GM21381 (cell line): Measurements from ENCODE around the gene SPATA7.
"Not testable (repeated sequence)": the region's sequence is repeated elsewhere in the genome, so short reads cannot be mapped to it uniquely, and the experiment has no call there.

Experiments used
- ATAC-seq: cut with Tn5 transposase; IDR thresholded peaks from one replicate; pipeline ENCODE4 v1.9.1; 2021; ENCODE audit warnings: mild to moderate bottlenecking, moderate library complexity; ENCODE audit not compliant: unreplicated experiment

Gene SPATA7, protein sequence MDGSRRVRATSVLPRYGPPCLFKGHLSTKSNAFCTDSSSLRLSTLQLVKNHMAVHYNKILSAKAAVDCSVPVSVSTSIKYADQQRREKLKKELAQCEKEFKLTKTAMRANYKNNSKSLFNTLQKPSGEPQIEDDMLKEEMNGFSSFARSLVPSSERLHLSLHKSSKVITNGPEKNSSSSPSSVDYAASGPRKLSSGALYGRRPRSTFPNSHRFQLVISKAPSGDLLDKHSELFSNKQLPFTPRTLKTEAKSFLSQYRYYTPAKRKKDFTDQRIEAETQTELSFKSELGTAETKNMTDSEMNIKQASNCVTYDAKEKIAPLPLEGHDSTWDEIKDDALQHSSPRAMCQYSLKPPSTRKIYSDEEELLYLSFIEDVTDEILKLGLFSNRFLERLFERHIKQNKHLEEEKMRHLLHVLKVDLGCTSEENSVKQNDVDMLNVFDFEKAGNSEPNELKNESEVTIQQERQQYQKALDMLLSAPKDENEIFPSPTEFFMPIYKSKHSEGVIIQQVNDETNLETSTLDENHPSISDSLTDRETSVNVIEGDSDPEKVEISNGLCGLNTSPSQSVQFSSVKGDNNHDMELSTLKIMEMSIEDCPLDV

DNA sequence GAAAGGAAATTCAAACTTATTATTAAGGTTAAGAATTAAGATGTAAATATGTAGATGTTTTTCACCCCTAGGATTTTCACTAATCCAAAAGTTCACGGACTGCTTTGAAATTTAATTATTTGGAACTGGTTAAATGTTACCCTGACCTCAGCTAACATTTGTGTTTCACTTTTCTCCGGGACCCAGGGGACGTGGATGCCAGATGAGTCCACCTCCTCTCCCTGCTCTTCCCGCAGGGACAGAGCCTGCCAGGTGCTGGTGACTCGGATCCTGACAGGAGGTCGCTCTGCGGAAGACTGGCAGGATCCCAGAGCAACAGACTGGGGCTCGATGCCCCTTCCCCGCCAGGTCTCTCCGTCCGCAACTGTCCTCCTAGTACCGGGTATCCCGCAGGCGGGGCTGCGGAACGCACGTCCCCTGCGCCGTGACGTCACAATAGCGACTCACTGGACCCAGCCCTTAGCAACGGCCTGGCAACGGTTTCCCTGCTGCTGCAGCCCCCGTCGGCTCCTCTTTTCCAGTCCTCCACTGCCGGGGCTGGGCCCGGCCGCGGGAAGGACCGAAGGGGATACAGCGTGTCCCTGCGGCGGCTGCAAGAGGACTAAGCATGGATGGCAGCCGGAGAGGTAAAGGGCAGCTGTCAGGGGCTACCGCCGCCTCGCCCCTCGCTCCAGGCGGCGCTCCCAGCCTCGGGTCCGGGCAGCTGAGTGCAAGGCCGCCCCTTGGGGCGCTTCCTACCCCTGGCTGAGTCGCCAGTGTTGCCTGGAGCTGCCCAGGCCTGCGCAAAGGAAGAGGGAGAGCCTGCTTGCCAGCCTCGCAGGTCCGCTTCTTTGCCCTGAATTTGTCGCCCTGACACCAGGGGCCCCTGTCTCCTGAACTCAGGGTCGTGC lies at the start of gene SPATA7:
TSS of gene SPATA7 (plus strand) at position 446 of the 890 bp plus-strand sequence. CDS start at position 608, 162 bp downstream.
- ATAC-seq, result peak; percentile 100

DNA sequence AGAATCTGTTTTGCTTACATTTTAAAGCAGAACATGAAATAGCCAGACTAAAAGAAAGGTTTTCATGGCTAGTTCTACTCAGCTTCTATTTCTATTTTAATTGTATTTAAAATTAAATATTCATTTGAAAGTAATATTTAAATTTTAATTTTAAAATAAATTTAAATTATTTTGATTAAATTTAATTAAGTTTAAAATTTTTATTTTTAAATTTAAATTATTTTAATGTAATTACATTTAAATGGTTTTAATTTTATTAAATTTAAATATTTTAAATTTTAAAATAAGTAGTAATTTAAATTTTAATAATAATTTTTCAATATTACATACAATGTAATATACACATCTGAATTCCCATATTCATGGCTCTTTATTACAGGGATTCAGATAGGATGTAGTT lies 45.1 kb upstream of the SPATA7 start:
- ATAC-seq, result no peak

DNA sequence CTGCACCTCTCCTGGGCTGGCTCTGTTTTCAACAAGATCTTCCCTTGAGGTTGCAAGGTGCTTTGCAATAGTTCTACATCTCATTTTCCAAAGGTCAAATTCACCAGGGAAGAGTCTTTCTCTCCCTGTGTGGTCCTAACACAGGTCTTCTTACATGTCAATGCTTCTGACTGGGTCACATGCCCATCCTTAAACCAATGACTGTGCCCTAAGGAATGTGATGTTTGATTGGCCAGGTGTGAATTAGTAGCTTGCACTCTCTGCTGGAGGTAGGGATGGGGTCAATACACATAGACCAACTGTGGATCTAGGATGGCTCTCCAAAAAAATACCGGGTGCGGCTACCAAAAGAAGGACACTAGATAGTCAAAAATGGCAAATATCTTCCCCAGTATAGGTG lies 42.5 kb upstream of the SPATA7 start:
- ATAC-seq, result no peak

DNA sequence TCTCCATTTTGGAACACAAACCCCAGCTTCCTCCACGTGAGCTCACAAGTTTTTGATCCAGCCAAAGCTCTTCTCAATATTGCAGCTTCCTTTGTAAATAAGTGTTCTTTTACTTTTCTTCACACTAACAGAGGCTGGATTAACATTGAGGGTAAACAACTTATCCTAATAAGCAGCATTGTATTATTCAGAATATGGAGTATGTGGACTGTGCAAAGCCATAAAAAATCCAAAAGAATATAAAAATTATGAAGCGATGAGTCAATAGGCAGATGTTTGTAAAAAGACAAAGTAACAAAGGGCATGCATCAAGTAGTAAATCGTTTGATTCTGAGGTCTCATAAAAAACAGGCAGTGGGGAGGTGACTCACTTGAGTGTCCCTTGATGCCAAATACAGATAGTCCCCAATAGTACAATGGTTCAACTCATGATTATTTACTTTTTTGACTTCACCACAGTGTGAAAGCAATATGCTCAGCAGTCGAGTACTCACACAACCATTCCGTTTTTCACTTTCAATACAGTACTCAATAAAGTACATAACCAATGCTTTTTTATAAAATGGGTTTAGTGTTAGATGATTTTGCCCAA lies 39.3 kb upstream of the SPATA7 start:
- ATAC-seq, result no peak

DNA sequence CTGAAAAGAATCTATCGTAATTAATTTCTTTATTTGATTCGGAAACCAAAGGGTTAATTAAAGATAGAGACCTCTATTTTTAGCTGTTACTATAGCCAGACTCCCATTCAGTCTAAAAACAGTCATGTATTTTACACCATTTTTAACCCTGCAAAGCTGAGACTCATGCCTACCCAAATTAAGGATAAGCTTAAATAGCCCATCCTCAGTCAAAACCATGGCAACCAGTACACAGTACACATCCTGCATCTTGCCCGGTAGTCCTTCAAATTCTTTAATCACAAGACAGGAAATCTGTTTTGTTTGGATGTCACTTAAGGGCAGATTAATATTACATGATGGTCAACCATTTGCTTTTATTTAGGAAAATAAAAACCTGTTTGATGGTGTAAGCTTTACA lies 36.9 kb upstream of the SPATA7 start:
- ATAC-seq, result no peak

DNA sequence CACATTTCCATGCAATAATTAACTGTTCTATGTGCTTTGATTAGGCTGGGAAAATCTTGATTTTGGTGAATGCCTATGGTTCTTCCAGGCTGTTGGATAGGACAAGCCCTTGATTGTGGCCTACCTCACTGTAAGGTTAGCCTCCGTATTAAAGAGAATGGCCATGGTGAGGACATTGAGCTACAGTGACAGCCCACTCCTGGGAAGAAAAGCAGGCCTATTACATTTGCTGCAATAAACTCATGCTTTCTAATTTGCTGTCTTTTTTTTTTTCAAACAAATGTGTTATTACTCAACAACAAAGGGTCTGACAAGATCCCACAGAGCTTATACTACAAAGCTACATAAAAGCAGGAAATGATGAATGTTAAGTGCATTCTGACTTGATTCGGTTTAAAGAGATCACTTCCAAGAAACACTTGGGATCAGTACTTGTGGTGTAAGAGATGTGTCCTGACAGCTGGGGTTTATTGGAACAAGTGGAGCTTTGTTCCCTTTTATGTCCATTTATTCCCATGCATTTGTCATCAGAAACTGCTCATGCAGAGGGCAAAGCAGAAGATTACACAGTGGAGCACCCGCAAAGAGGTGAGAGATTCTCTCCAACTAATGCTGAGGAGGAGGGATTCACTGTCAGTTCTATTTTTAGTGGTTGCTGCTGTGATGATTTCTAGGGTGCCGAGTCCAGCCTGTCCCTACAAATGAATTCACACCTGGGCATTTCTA lies 33.3 kb upstream of the SPATA7 start:
- no peak for ATAC-seq

DNA sequence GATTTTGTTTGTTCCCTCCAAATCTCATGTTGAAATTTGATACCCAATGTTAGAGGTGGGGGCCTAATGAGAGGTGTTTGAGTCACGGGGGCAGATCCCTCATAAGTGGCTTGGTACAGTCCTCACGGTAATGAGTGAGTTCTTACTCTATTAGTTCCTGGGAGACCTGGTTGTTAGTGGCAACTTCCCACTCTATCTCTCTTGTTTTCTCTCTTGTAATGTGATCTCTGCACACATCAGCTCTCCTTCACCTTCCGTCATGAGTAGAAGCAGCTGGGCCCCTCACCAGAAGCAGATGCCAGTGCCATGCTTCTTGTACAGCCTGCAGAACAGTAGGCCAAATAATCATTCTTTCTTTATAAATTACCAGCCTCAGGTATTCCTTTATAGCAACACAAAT lies 32.8 kb upstream of the SPATA7 start:
- ATAC-seq, result no peak

DNA sequence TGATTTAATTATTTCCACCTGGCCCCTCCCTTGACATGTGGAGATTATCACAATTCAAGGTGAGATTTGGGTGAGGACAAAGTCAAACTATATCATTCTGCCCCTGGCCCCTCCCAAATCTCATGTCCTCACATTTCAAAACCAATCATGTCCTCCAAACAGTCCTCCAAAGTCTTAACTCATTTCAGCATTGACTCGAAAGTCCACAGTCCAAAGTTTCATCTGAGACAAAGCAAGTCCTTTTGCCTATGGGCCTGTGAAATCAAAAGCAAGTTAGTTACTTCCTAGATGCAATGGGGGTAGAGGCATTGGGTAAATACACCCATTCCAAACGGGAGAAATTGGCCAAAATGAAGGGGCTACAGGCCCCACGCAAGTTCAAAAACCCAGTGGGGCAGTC lies 31.1 kb upstream of the SPATA7 start:
- no peak for ATAC-seq

DNA sequence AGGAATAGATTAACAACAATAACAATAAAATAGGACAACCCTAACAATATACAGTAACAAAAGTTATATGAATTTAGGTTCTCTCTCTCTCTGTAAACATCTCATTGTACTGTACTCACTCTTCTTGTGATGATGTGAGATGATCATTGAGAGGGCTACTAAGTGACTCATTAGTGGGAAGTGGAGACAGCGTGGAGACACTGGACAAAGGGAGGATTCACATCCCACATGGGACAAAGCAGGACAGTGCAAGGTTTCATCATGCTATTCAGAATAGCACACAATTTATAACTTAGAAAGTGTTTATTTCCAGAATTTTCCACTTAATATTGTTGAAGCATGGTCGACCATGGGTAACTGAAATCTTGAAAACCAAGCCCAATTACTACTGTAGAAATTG lies 26.0 kb upstream of the SPATA7 start:
- ATAC-seq, result no peak

DNA sequence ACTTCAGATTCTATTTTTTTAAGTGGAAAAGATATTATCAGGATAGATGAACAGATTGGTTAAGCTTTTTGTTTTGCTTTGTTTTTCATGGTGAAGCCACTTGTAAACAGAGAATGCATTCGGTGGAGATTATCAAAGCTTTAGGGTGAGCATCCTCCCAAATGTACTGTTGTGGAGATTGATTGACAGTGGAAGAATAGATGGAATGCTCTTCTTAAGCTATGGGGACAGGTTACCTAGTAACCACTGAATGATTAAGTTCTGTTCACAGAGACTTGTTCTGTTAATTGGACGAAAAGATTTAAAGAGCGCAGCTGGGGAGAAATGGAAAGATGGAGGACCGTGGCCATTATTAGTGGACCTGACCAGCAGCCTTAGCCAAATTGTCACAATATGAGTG lies 21.8 kb upstream of the SPATA7 start:
- ATAC-seq, result no peak

DNA sequence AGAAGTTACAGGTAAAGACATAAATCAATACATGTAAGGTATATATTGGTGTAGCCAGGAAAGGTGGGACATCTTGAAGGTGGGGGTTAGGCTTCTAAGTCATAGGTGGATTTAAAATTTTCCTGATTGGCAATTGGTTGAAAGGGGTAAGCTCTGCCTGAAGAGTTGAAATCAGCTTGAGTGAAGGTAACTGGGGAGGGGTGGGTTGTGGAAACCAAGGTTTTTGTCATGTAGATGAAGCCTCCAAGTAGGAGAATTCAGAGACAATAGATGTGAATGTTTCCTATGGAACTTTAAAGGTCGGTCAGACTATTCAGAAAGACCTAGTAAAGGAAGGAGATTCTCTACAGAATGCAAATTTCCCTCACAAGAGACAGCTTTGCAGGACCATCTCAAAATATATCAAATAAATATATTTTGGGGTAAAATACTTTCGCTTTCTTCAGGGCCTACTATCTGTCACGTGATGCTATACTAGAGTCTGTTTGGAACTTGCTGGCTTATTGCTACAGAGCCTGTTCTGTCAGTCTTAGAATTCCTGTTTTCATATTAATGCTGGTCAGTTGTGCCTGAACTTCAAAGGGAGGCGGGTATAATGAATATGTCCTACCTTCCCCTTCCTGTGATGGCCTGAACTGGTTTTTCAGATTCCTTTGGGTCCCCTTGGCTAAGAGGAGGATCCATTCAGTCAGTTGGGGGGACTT lies 20.6 kb upstream of the SPATA7 start:
- ATAC-seq, result no peak

DNA sequence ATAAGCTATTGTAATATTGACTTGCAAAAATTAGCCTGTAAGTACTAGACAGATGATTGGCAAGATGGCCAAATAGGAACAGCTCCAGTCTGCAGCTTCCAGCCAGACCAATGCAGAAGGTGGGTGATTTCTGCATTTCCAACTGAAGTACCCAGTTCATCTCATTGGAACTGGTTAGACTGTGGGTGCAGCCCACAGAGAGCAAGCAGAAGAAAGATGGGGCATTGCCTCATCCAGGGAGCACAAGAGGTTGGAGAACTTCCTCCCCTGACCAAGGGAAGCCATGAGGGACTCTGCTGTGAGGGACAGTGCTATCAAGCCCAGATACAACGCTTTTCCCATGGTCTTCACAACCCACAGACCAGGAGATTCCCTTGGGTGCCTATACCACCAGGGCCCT lies 16.0 kb upstream of the SPATA7 start:
- ATAC-seq, result no peak

DNA sequence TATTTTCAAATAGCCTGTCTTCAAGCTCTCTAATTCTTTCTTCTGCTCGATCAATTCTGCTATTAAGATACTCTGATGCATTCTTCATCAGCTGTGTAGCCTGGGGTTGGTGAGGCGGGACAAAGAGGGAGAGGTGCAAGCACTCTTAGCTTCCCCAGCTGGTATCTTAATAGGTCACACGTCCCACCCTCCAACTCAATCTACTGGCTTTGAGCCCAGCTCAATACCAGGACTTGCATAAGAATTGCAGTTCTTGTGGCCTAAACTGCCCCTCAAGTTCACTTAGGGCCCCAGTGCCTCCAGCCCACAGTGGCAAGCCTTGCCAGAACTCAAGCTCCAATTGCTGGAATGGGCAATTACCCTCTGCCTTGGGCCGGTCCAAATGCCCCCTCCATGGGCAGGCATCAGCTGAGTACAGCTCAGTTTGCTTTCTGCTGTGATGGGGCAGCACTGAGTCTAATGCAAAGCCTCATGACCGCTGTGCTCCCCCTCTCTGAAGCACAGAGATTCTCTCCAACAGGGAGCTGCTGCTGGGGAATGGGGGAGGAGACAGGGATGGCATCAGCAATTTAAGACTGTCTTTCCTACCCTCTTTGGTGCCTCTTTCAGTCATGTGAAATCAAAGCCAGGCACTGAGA lies 5.6 kb upstream of the SPATA7 start:
- no peak for ATAC-seq

DNA sequence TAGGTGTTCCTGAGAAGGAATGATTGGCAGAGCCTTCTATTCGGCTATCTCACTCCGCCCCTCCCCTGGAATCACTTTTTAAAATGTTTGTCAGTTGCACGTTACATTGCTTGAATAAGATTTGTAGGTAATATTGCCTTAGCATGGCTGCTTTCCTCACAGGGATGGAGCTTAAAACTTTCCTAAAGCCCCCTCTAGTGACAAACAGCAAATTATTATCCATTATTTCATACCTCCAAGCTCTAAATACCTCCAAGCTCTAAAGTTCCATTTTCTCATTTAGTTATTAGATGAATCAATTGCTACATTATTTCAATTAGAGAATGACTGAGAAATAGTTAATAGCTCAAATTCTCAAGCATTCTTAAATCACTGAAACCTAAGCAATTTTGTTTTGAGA lies 5.1 kb upstream of the SPATA7 start:
- no peak for ATAC-seq

DNA sequence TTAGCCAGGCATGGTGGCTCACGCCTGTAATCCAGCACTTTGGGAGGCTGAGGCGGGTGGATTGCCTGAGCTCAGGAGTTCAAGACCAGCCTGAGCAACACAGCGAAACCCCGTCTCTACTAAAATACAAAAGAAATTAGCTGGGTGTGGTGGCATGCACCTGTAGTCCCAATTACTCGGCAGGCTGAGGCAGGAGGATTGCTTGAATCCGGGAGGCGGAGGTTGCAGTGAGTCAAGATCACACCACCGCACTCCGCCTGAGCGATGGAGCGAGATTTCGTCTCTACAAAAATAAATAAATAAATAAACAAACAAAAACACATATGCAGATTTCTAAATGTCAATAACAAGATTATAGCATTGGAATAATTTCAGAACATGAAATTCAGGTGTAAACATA lies 3.8 kb upstream of the SPATA7 start:
- ATAC-seq, result not testable (repeated sequence)

DNA sequence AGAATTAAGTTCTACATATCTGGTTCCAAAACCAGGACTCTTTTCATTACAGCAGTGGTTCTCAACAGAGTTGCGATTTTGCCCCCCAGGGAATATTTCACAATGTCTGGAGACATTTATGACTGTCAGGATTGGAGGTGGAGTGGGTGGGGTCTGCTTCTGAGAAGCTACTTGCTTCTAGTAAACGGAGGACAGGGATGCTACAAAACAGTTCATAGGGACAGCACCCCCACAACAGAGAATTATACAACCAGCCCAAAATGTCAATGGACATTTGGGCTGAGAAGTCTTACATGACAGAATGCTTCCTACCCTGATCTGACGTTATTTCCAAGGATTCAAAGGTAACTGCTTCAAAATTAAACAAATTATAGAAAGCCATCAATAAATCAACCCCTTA lies 739 bp upstream of the SPATA7 start:
- ATAC-seq, result no peak

DNA sequence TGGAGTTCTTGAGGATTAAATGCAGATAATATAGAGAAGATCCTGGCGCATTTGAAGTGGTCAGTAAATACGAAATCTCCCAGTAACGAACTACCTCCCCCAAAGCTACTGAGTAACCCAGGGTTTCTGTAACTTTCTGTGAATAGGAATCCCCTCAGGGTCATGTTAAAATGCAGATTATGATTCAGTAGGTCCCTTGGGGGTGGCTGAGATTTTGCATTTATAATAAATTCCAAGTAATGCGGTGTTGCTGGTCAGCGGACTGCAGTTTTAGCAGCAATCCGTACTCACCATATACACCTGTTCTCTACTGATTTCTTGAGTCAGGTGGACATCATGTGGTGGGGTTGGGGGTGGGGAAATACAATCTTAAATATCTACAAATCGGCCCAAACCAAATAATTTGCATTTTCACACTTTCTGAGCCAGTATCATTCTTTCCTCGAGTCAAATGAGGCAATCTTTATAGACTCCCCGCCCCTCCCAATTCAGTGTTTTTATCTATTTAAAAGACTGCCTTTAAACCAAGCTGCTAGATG lies 868 bp downstream of the SPATA7 start:
- no peak for ATAC-seq

DNA sequence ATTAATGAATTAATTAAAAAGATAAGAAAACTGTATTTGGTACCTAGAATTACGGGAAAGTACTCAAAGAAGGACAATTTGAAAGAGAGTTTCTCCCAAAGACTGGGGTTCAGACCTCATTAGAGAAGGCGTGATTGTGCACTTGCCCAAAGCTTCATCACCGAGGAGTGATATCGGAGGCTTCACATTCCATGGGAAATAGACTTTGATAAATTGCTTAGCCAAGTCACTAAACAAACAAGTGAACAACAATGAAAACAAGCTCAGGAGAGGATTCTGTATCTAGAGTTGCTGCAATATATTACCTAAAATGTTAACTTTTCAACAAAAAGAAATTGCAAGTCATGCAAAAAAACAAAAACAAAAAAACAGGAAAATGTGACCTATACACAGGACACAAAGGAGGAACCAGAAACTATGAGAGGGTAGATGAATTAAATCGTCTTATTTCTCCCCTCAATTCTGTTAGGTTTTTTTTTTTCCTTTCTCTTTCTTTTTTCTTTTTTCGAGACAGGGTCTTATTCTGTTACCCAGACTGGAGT lies 3.4 kb downstream of the SPATA7 start:
- no peak for ATAC-seq

DNA sequence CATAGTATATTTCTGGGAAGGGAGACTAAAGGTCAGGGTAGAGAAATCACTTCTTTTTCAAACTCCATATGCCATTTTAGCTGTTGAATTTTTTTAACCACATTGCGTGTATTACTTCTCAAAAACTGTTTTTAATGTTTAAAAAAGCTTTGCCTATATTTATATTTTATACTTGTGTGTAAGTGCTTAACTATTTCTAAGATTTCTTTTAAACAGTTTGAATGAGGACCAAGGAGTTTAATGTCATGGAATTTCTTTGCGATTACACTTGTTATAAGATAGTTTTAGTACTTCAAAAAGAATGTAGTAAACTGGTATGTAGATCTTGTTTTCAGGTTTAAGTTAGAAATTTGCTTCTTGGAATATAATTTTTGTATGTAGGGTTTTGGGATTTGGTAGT lies 7.2 kb downstream of the SPATA7 start:
- ATAC-seq, result no peak
